ENCODE data around the gene JAKMIP3. TPM values are rescaled to one million over a fixed set of nuclear protein-coding genes. Genes with fewer than 3 reads are reported as not detected.

JAKMIP3 gene
- total and polyA plus RNA-seq, 9 donors, result 0.27 to 0.65 (median 0.44) TPM

- DNase-seq, result no peak
- 78% methylated on average over 16 of the region's 22 CpGs for WGBS (ENCODE audit: insufficient coverage)
Observed at GRCh38 chr10:132096863-132097478, 31.2 kb downstream of the JAKMIP3 start.

GRCh38 chr10:132097609-132098377 lies 32.0 kb downstream of the JAKMIP3 start:
- no peak for DNase-seq
- Histone ChIP-seq H3K36me3 (ENCODE audit: control insufficient read depth, insufficient read depth, low read length) (no peaks in the 10 kb centered on the region), H3K27ac (ENCODE audit: low read length) (no peak overlapping the region), H3K4me1 (ENCODE audit: control insufficient read depth, insufficient read depth, low read length) (no peaks in the 10 kb centered on the region), H3K4me3 (ENCODE audit: low read length) (no peak overlapping the region), H3K27me3 (ENCODE audit: control insufficient read depth, insufficient read depth, low read length) (peaks cover 54% of the 10 kb centered on the region), H3K9me3 (replicated peaks; ENCODE audit: control insufficient read depth, low read depth, low read length) (no peaks in the 10 kb centered on the region)
- 71% methylated on average over 1 of the region's 5 CpGs for WGBS (ENCODE audit: insufficient coverage)

More at GRCh38 chr10:132096863-132097478, 31.2 kb downstream of the JAKMIP3 start:
- peaks cover 54% of the 10 kb centered on the region for H3K27me3 ChIP-seq (ENCODE audit: control insufficient read depth, insufficient read depth, low read length)
- no peak overlapping the region for H3K27ac ChIP-seq (ENCODE audit: low read length)
- H3K4me3 ChIP-seq (ENCODE audit: low read length), result no peak overlapping the region
- H3K9me3 ChIP-seq (replicated peaks; ENCODE audit: control insufficient read depth, low read depth, low read length), result no peaks in the 10 kb centered on the region
- no peaks in the 10 kb centered on the region for H3K4me1 ChIP-seq (ENCODE audit: control insufficient read depth, insufficient read depth, low read length)
- H3K36me3 ChIP-seq (ENCODE audit: control insufficient read depth, insufficient read depth, low read length), result no peaks in the 10 kb centered on the region

- WGBS (ENCODE audit: insufficient coverage), result 59% methylated on average over 16 of the region's 24 CpGs
- H3K27me3 ChIP-seq (ENCODE audit: control insufficient read depth, insufficient read depth, low read length), result peaks cover 54% of the 10 kb centered on the region
- DNase-seq, result no peak
- no peaks in the 10 kb centered on the region for H3K36me3 ChIP-seq (ENCODE audit: control insufficient read depth, insufficient read depth, low read length)
- H3K9me3 ChIP-seq (replicated peaks; ENCODE audit: control insufficient read depth, low read depth, low read length), result no peaks in the 10 kb centered on the region
- H3K4me3 ChIP-seq (ENCODE audit: low read length), result no peak overlapping the region
- no peaks in the 10 kb centered on the region for H3K4me1 ChIP-seq (ENCODE audit: control insufficient read depth, insufficient read depth, low read length)
- H3K27ac ChIP-seq (ENCODE audit: low read length), result no peak overlapping the region
Observed at GRCh38 chr10:132098539-132099388, 33.0 kb downstream of the JAKMIP3 start.

GRCh38 chr10:132099389-132100090 lies 33.8 kb downstream of the JAKMIP3 start:
- Histone ChIP-seq H3K27ac (ENCODE audit: low read length) (no peak overlapping the region), H3K27me3 (ENCODE audit: control insufficient read depth, insufficient read depth, low read length) (peaks cover 52% of the 10 kb centered on the region), H3K36me3 (ENCODE audit: control insufficient read depth, insufficient read depth, low read length) (no peaks in the 10 kb centered on the region), H3K4me1 (ENCODE audit: control insufficient read depth, insufficient read depth, low read length) (no peaks in the 10 kb centered on the region), H3K4me3 (ENCODE audit: low read length) (no peak overlapping the region), H3K9me3 (replicated peaks; ENCODE audit: control insufficient read depth, low read depth, low read length) (no peaks in the 10 kb centered on the region)
- DNase-seq, result no peak
- 66% methylated on average over 25 of the region's 25 CpGs for WGBS (ENCODE audit: insufficient coverage)

- 82% methylated on average over 13 of the region's 15 CpGs for WGBS (ENCODE audit: insufficient coverage)
Observed at GRCh38 chr10:132100091-132100481, 34.3 kb downstream of the JAKMIP3 start.

GRCh38 chr10:132100556-132101349 lies 35.0 kb downstream of the JAKMIP3 start:
- WGBS (ENCODE audit: insufficient coverage), result 75% methylated on average over 18 of the region's 27 CpGs
- no peaks in the 10 kb centered on the region for H3K36me3 ChIP-seq (ENCODE audit: control insufficient read depth, insufficient read depth, low read length)
- DNase-seq, result no peak
- H3K4me3 ChIP-seq (ENCODE audit: low read length), result no peak overlapping the region
- no peaks in the 10 kb centered on the region for H3K4me1 ChIP-seq (ENCODE audit: control insufficient read depth, insufficient read depth, low read length)
- no peak overlapping the region for H3K27ac ChIP-seq (ENCODE audit: low read length)
- peaks cover 47% of the 10 kb centered on the region for H3K27me3 ChIP-seq (ENCODE audit: control insufficient read depth, insufficient read depth, low read length)
- H3K9me3 ChIP-seq (replicated peaks; ENCODE audit: control insufficient read depth, low read depth, low read length), result no peaks in the 10 kb centered on the region

More at GRCh38 chr10:132100091-132100481, 34.3 kb downstream of the JAKMIP3 start:
- H3K4me1 ChIP-seq (ENCODE audit: control insufficient read depth, insufficient read depth, low read length), result no peaks in the 10 kb centered on the region
- H3K9me3 ChIP-seq (replicated peaks; ENCODE audit: control insufficient read depth, low read depth, low read length), result no peaks in the 10 kb centered on the region
- H3K36me3 ChIP-seq (ENCODE audit: control insufficient read depth, insufficient read depth, low read length), result no peaks in the 10 kb centered on the region
- H3K4me3 ChIP-seq (ENCODE audit: low read length), result no peak overlapping the region
- no peak overlapping the region for H3K27ac ChIP-seq (ENCODE audit: low read length)
- no peak for DNase-seq
- peaks cover 52% of the 10 kb centered on the region for H3K27me3 ChIP-seq (ENCODE audit: control insufficient read depth, insufficient read depth, low read length)

- Histone ChIP-seq H3K27me3 (ENCODE audit: control insufficient read depth, insufficient read depth, low read length) (peaks cover 42% of the 10 kb centered on the region), H3K4me3 (ENCODE audit: low read length) (no peak overlapping the region), H3K36me3 (ENCODE audit: control insufficient read depth, insufficient read depth, low read length) (no peaks in the 10 kb centered on the region), H3K9me3 (replicated peaks; ENCODE audit: control insufficient read depth, low read depth, low read length) (no peaks in the 10 kb centered on the region), H3K4me1 (ENCODE audit: control insufficient read depth, insufficient read depth, low read length) (no peaks in the 10 kb centered on the region), H3K27ac (ENCODE audit: low read length) (no peak overlapping the region)
- 56% methylated on average over 10 of the region's 10 CpGs for WGBS (ENCODE audit: insufficient coverage)
- DNase-seq, result no peak
Observed at GRCh38 chr10:132101529-132101928, 35.8 kb downstream of the JAKMIP3 start.

- Histone ChIP-seq H3K27ac (ENCODE audit: low read length) (no peak overlapping the region), H3K9me3 (replicated peaks; ENCODE audit: control insufficient read depth, low read depth, low read length) (no peaks in the 10 kb centered on the region), H3K27me3 (ENCODE audit: control insufficient read depth, insufficient read depth, low read length) (peaks cover 35% of the 10 kb centered on the region), H3K4me1 (ENCODE audit: control insufficient read depth, insufficient read depth, low read length) (no peaks in the 10 kb centered on the region), H3K4me3 (ENCODE audit: low read length) (no peak overlapping the region), H3K36me3 (ENCODE audit: control insufficient read depth, insufficient read depth, low read length) (no peaks in the 10 kb centered on the region)
- 84% methylated on average over 23 of the region's 23 CpGs for WGBS (ENCODE audit: insufficient coverage)
- DNase-seq, result no peak
Observed at GRCh38 chr10:132102071-132102716, 36.4 kb downstream of the JAKMIP3 start.

GRCh38 chr10:132102717-132103110 lies 37.0 kb downstream of the JAKMIP3 start:
- WGBS (ENCODE audit: insufficient coverage), result 82% methylated on average over 3 of the region's 8 CpGs

More at GRCh38 chr10:132102717-132103110, 37.0 kb downstream of the JAKMIP3 start:
- no peaks in the 10 kb centered on the region for H3K9me3 ChIP-seq (replicated peaks; ENCODE audit: control insufficient read depth, low read depth, low read length)
- peaks cover 32% of the 10 kb centered on the region for H3K27me3 ChIP-seq (ENCODE audit: control insufficient read depth, insufficient read depth, low read length)
- H3K4me3 ChIP-seq (ENCODE audit: low read length), result no peak overlapping the region
- no peak for DNase-seq
- H3K4me1 ChIP-seq (ENCODE audit: control insufficient read depth, insufficient read depth, low read length), result peaks cover 3% of the 10 kb centered on the region
- H3K36me3 ChIP-seq (ENCODE audit: control insufficient read depth, insufficient read depth, low read length), result no peaks in the 10 kb centered on the region
- H3K27ac ChIP-seq (ENCODE audit: low read length), result no peak overlapping the region

Data from muscle of leg (tissue), 11 donors.